Measurements from ENCODE around the gene PDCD7. TPM values are rescaled to one million over a fixed set of nuclear protein-coding genes. Genes with fewer than 3 reads are reported as not detected.

PDCD7 gene
- total RNA-seq, 1 donor from 2014 or later = 12.3 TPM

GRCh38 chr15:65077981-65078352, 55.6 kb downstream of the PDCD7 start:
- H3K9me3 ChIP-seq (ENCODE audit: insufficient read depth, low read depth, low read length) = no peaks in the 10 kb centered on the region
- no peaks in the 10 kb centered on the region for H3K79me2 ChIP-seq (ENCODE audit: insufficient read depth, low read length)
- H3K27ac ChIP-seq (ENCODE audit: low read depth, low read length) = no peak overlapping the region
- H4K20me1 ChIP-seq (ENCODE audit: insufficient read depth, low read length) = no peaks in the 10 kb centered on the region
- no peak overlapping the region for H3K27ac Mint-ChIP-seq (ENCODE audit: unreplicated experiment)
- peak overlapping the region; percentile 63 for H2AFZ ChIP-seq (ENCODE audit: low read depth, low read length)
- peak overlapping the region; percentile 33 for H3K4me2 ChIP-seq (ENCODE audit: low read length)
- no peak overlapping the region for H3K4me3 ChIP-seq (ENCODE audit: insufficient read depth, low read depth, low read length)
- FAIRE-seq = no peak
- no peak for DNase-seq (ENCODE audit: low read depth)
- H3K9me3 Mint-ChIP-seq (ENCODE audit: unreplicated experiment) = peaks cover 10% of the 10 kb centered on the region
- H3K4me1 Mint-ChIP-seq (ENCODE audit: low read depth, unreplicated experiment) = peaks cover 7% of the 10 kb centered on the region
- no peak for TF ChIP-seq EZH2 (IDR thresholded peaks at IDR 0.05; ENCODE audit: insufficient read depth, low read length)
- TF ChIP-seq CTCF (IDR thresholded peaks at IDR 0.05; ENCODE audit: insufficient read depth, low read depth, low read length) = peak; percentile 23
- no peak overlapping the region for H3K4me3 Mint-ChIP-seq (ENCODE audit: unreplicated experiment)
- peaks cover 49% of the 10 kb centered on the region for H3K27me3 Mint-ChIP-seq (ENCODE audit: low read depth, unreplicated experiment)
- H3K4me1 ChIP-seq (ENCODE audit: insufficient read depth, low read length) = peaks cover 9% of the 10 kb centered on the region
- H3K9ac ChIP-seq (ENCODE audit: low read length) = no peak overlapping the region
- peaks cover 36% of the 10 kb centered on the region for H3K27me3 ChIP-seq (ENCODE audit: insufficient read depth, low read length)
- H3K36me3 ChIP-seq (ENCODE audit: insufficient read depth, low read length) = no peaks in the 10 kb centered on the region
- H3K36me3 Mint-ChIP-seq (ENCODE audit: low read depth, unreplicated experiment) = peaks cover 2% of the 10 kb centered on the region

GRCh38 chr15:65077291-65077980, 56.2 kb downstream of the PDCD7 start:
- H3K9me3 Mint-ChIP-seq (ENCODE audit: unreplicated experiment) = peaks cover 10% of the 10 kb centered on the region
- peaks cover 44% of the 10 kb centered on the region for H3K27me3 Mint-ChIP-seq (ENCODE audit: low read depth, unreplicated experiment)
- Histone ChIP-seq H3K36me3 (ENCODE audit: insufficient read depth, low read length) (no peaks in the 10 kb centered on the region), H3K27me3 (ENCODE audit: insufficient read depth, low read length) (peaks cover 36% of the 10 kb centered on the region), H3K4me2 (ENCODE audit: low read length) (peak overlapping the region; percentile 33), H2AFZ (ENCODE audit: low read depth, low read length) (peak overlapping the region; percentile 63), H3K4me3 (ENCODE audit: insufficient read depth, low read depth, low read length) (no peak overlapping the region), H3K9ac (ENCODE audit: low read length) (no peak overlapping the region), H3K27ac (ENCODE audit: low read depth, low read length) (no peak overlapping the region), H3K79me2 (ENCODE audit: insufficient read depth, low read length) (no peaks in the 10 kb centered on the region), H3K4me1 (ENCODE audit: insufficient read depth, low read length) (peaks cover 6% of the 10 kb centered on the region), H3K9me3 (ENCODE audit: insufficient read depth, low read depth, low read length) (no peaks in the 10 kb centered on the region), H4K20me1 (ENCODE audit: insufficient read depth, low read length) (no peaks in the 10 kb centered on the region)
- peaks cover 2% of the 10 kb centered on the region for H3K4me1 Mint-ChIP-seq (ENCODE audit: low read depth, unreplicated experiment)
- no peak overlapping the region for H3K27ac Mint-ChIP-seq (ENCODE audit: unreplicated experiment)
- TF ChIP-seq CTCF (IDR thresholded peaks at IDR 0.05; ENCODE audit: insufficient read depth, low read depth, low read length) (no peak), EZH2 (IDR thresholded peaks at IDR 0.05; ENCODE audit: insufficient read depth, low read length) (peak; percentile 38)
- DNase-seq (ENCODE audit: low read depth) (no peak), FAIRE-seq (no peak)
- no peak overlapping the region for H3K4me3 Mint-ChIP-seq (ENCODE audit: unreplicated experiment)
- H3K36me3 Mint-ChIP-seq (ENCODE audit: low read depth, unreplicated experiment) = peaks cover 2% of the 10 kb centered on the region

All from astrocyte (in vitro differentiated cells and primary cell).